K562 (cell line): ENCODE data around the gene HMGA1. TPM values are rescaled to one million over a fixed set of nuclear protein-coding genes. Genes with fewer than 3 reads are reported as not detected.

Experiments used
- ATAC-seq: fragments of 200-7000 bp; cut with Tn5 transposase; 3 replicates; pipeline ENCODE4 v1.9.1; 2020; ENCODE audit warnings: moderate library complexity
- BruUV-seq: library from RNA; stranded (reverse); fragments of 400-500 nt; replicated peaks from 2 replicates; lab custom pipeline; 2021; lab: Mats Ljungman, UMichigan
- CTCF ChIA-PET: fragments of 300-600 bp; formaldehyde crosslinking; extraction: SDS; loops from one replicate; lab custom pipeline; 2021; ENCODE audit warnings: low intra/inter-chr PET ratio; lab: Yijun Ruan, JAX
- POLR2A ChIA-PET: fragments of 300-600, 350-650 bp; sonication (Branson Sonifier 250); formaldehyde crosslinking; extraction: SDS; loops from one replicate; lab custom pipeline; 2021; ENCODE audit warnings: antibody characterized with exemption, inconsistent platforms; lab: Yijun Ruan, JAX
- DNase-seq, 4 experiments: peaks; one replicate each; pipeline versions ENCODE4 v3.0.0 to v3.0.0-alpha.2; 2011 to 2018; ENCODE audit warnings: low spot score in 3 of 4, mixed read lengths in 3 of 4; ENCODE audit errors: extremely low read depth in 1 of 4
- FAIRE-seq: peaks from 2 replicates; lab custom pipeline; 2011; peaks lifted over from hg19 to GRCh38; lab: Jason Lieb, UNC
- H2AFZ ChIP-seq: 2 replicates; pipeline ENCODE4 v1.6.0; 2011; ENCODE audit warnings: low read depth, low read length, control low read depth, inconsistent platforms
- H3K27ac ChIP-seq: fragments of 200-600 bp; 3 replicates; pipeline ENCODE4 v1.8.0; 2011; ENCODE audit warnings: low read depth, mild to moderate bottlenecking, control low read depth, inconsistent platforms, low read length, moderate library complexity, mixed read lengths; ENCODE audit errors: extremely low read depth
- H3K27me3 ChIP-seq, 2 experiments: fragments of 300-600 bp in 1 of 2; 2 replicates in 1 of 2; 3 replicates in 1 of 2; pipeline versions ENCODE4 v1.6.0 to v1.8.0; 2011; ENCODE audit warnings: inconsistent platforms in 2 of 2, low read length in 2 of 2, mild to moderate bottlenecking in 1 of 2, mixed read lengths in 1 of 2, moderate library complexity in 1 of 2; ENCODE audit not compliant: control insufficient read depth in 2 of 2, insufficient read depth in 2 of 2
- H3K36me3 ChIP-seq: fragments of 300-600 bp; 3 replicates; pipeline ENCODE4 v1.8.0; 2011; ENCODE audit warnings: mild to moderate bottlenecking, low read length, inconsistent platforms; ENCODE audit not compliant: control insufficient read depth, insufficient read depth
- H3K4me1 ChIP-seq, 2 experiments: fragments of 200-600 bp in 1 of 2; replicated peaks in 1 of 2; 2 replicates in 1 of 2; 3 replicates in 1 of 2; pipeline versions ENCODE4 v1.5.1 to v1.8.0; 2011; ENCODE audit warnings: inconsistent platforms in 2 of 2, low read length in 2 of 2, mild to moderate bottlenecking in 1 of 2, mixed read lengths in 1 of 2, moderate library complexity in 1 of 2; ENCODE audit not compliant: control insufficient read depth in 2 of 2, insufficient read depth in 2 of 2
- H3K4me2 ChIP-seq: 2 replicates; pipeline ENCODE4 v1.6.1; 2011; ENCODE audit warnings: low read length, control low read depth, inconsistent platforms, mixed read lengths; ENCODE audit not compliant: insufficient read depth
- H3K4me3 ChIP-seq: fragments of 200-600 bp; sonication (generic), shearing (Covaris generic); 2 replicates; pipeline ENCODE4 v1.5.1; 2016; ENCODE audit warnings: control low read depth, inconsistent platforms
- H3K79me2 ChIP-seq: fragments of 200-600 bp; 3 replicates; pipeline ENCODE4 v1.8.0; 2011; ENCODE audit warnings: low read length, inconsistent platforms; ENCODE audit not compliant: control insufficient read depth, insufficient read depth
- H3K9ac ChIP-seq, 2 experiments: 2 replicates each; pipeline versions ENCODE4 v1.6.0 to v1.6.1; 2011; ENCODE audit warnings: low read depth in 2 of 2, low read length in 2 of 2, control low read depth in 1 of 2, inconsistent platforms in 1 of 2, mild to moderate bottlenecking in 1 of 2, mixed read lengths in 1 of 2; ENCODE audit not compliant: insufficient read depth in 1 of 2
- H3K9me1 ChIP-seq: one replicate; pipeline ENCODE4 v1.6.0; 2011; ENCODE audit warnings: inconsistent platforms, mild to moderate bottlenecking, low read length, moderate library complexity; ENCODE audit not compliant: control insufficient read depth, insufficient read depth
- H3K9me3 ChIP-seq: replicated peaks from 2 replicates; pipeline ENCODE4 v1.5.1; 2011; ENCODE audit warnings: low read depth, low read length, inconsistent platforms; ENCODE audit not compliant: control insufficient read depth, insufficient read depth
- H4K20me1 ChIP-seq: replicated peaks from 2 replicates; pipeline ENCODE4 v1.6.1; 2011; ENCODE audit warnings: low read length, inconsistent platforms, mixed read lengths; ENCODE audit not compliant: control insufficient read depth, insufficient read depth
- BRF2 ChIP-seq: IDR thresholded peaks from 3 replicates; pipeline ENCODE4 v1.6.1; 2011; ENCODE audit warnings: borderline replicate concordance, mild to moderate bottlenecking; ENCODE audit not compliant: insufficient read length, insufficient read depth
- C11orf30 ChIP-seq: fragments of 450-650 bp; IDR thresholded peaks from 2 replicates; pipeline ENCODE4 v1.6.1; 2016; ENCODE audit warnings: low read depth, mild to moderate bottlenecking
- CBX3 ChIP-seq, 2 experiments: IDR thresholded peaks; 1 replicate in 1 of 2; 2 replicates in 1 of 2; pipeline ENCODE4 v1.6.1; 2012; ENCODE audit warnings: inconsistent platforms in 2 of 2, low read length in 2 of 2, borderline replicate concordance in 1 of 2, control low read depth in 1 of 2
- CC2D1A ChIP-seq: fragments of 450-650 bp; IDR thresholded peaks from 2 replicates; pipeline ENCODE4 v1.6.1; 2017; ENCODE audit warnings: mild to moderate bottlenecking
- FOXP4 ChIP-seq: sonication (generic); formaldehyde crosslinking; IDR thresholded peaks from 2 replicates; pipeline ENCODE4 v1.8.0; 2022; ENCODE audit warnings: mild to moderate bottlenecking, missing genetic modification reagents, borderline replicate concordance
- GATAD2B ChIP-seq: fragments of 450-650 bp; IDR thresholded peaks from 2 replicates; pipeline ENCODE4 v1.6.1; 2017; ENCODE audit warnings: mild to moderate bottlenecking, borderline replicate concordance
- MAFF ChIP-seq: IDR thresholded peaks from 2 replicates; pipeline ENCODE4 v1.6.1; 2012; ENCODE audit warnings: low read length, improper control_type of control experiment
- MAFG ChIP-seq: fragments of 450-650 bp; conservative IDR thresholded peaks from 2 replicates; pipeline ENCODE4 v1.6.1; 2016; ENCODE audit warnings: missing genetic modification characterization, missing compliant biosample characterization
- NFE2L1 ChIP-seq: fragments of 450-650 bp; IDR thresholded peaks from 2 replicates; pipeline ENCODE4 v1.6.1; 2016; ENCODE audit warnings: missing genetic modification characterization, low read depth, mild to moderate bottlenecking, missing compliant biosample characterization, moderate library complexity, borderline replicate concordance
- RAD21 ChIP-seq, 2 experiments: fragments of 250-450 bp in 1 of 2; fragments of 450-650 bp in 1 of 2; sonication (Bioruptor Pico) in 1 of 2; formaldehyde crosslinking in 1 of 2; IDR thresholded peaks in 1 of 2; conservative IDR thresholded peaks in 1 of 2; 2 replicates each; pipeline versions ENCODE4 v1.4.0 to v1.8.0; 2020 to 2022; ENCODE audit warnings: mild to moderate bottlenecking in 2 of 2, moderate library complexity in 1 of 2
- RHOXF2B ChIP-seq: fragments of 250-450 bp; sonication (Bioruptor Pico); conservative IDR thresholded peaks from 2 replicates; pipeline ENCODE4 v1.5.1; 2021
- SMARCA4 ChIP-seq: fragments of 450-650 bp; IDR thresholded peaks from 2 replicates; pipeline ENCODE4 v1.6.1; 2016
- TRIM24 ChIP-seq, 2 experiments: fragments of 450-650 bp; IDR thresholded peaks; 2 replicates each; pipeline ENCODE4 v1.6.1; 2016
- TRIM28 ChIP-seq: fragments of 450-650 bp; IDR thresholded peaks from 2 replicates; pipeline ENCODE4 v1.6.1; 2017
- XRCC3 ChIP-seq: fragments of 450-650 bp; IDR thresholded peaks from 2 replicates; pipeline ENCODE4 v1.6.1; 2017; ENCODE audit warnings: mild to moderate bottlenecking, moderate library complexity
- ZNF165 ChIP-seq: fragments of 250-450 bp; sonication (Bioruptor Pico); IDR thresholded peaks from 2 replicates; pipeline ENCODE4 v1.4.0; 2020; ENCODE audit warnings: borderline replicate concordance
- ZNF316 ChIP-seq: fragments of 450-650 bp; IDR thresholded peaks from 2 replicates; pipeline ENCODE4 v1.6.1; 2016
- ZNF766 ChIP-seq: fragments of 200-800 bp; sonication (Bioruptor generic); conservative IDR thresholded peaks from 2 replicates; pipeline ENCODE4 v1.6.1; 2016; ENCODE audit warnings: missing genetic modification characterization, missing compliant biosample characterization
- WGBS: fragments of 100-300 bp; shearing (Covaris generic); methylation state at CpG from one replicate; pipeline ENCODE4 v1.1.6; 2016; ENCODE audit warnings: low coverage, mixed read lengths; ENCODE audit not compliant: insufficient coverage; ENCODE audit errors: missing lambda C conversion rate; 5-methylcytosine and 5-hydroxymethylcytosine counted together
- in situ Hi-C: fragments of 300-500 bp; cut with MboI; formaldehyde crosslinking; loops from 4 replicates; pipeline ENCODE4 v1.15.0; 2018; ENCODE audit warnings: inconsistent platforms, mixed read lengths
- intact Hi-C: fragments of 100-400 bp; cut with micrococcal nuclease; formaldehyde crosslinking; loops from 2 replicates; pipeline ENCODE4 v1.14.2; 2022
- polyA plus RNA-seq, 8 experiments: library from polyadenylated mRNA; depleted of rRNA in 4 of 8; stranded (reverse) in 5 of 8; unstranded in 3 of 8; fragments of >200 nt; fragmentation: Nextera tagmentation in 2 of 8; fragmentation: Illumina TruSeq in 1 of 8; extraction: Ambion mirVana in 2 of 8; extraction: Trizol in 1 of 8; gene quantifications; 2 replicates each; pipeline versions ENCODE4 v1.2.1 to v1.2.3, GENCODE V29; 2011 to 2014; ENCODE audit warnings: inconsistent platforms in 1 of 8, missing spikeins in 1 of 8
- total RNA-seq, 7 experiments: library from RNA; depleted of rRNA in 6 of 7; stranded (reverse); fragments of >200 nt in 6 of 7; fragmentation: Illumina TruSeq in 2 of 7; extraction: Trizol in 2 of 7; gene quantifications; 2 replicates each; pipeline versions ENCODE4 v1.2.1 to v1.2.3, GENCODE V29; 2011 to 2021; ENCODE audit warnings: low replicate concordance in 1 of 7

The HMGA1 gene
- total and polyA plus RNA-seq, 9 of the 15 experiments (the other 6 are each of a cell fraction or from before 2014, with no cell fraction given), result 27.8 to 1,947 (median 594) TPM

GRCh38 chr6:34252395-34252794 is 15.7 kb downstream of the HMGA1 start (continued):
- 0 out of 4 replicates have a peak, but pooled peaks of 1 of the 2 experiments have one; percentile 10 for TF ChIP-seq RAD21 (CRISPR knock-in tag; conservative IDR thresholded peaks at IDR 0.05 in 1 of 2, IDR thresholded peaks at IDR 0.05 in 1 of 2)
- TF ChIP-seq SMARCA4, result peak; percentile 67; the same call in 1 of the 2 replicates
- TF ChIP-seq, all 486 proteins: peak for 19; not testable (repeated sequence) for 467

- ATAC-seq (no peak), FAIRE-seq (no peak), DNase-seq (no peak)
- Histone ChIP-seq H3K4me2 (no peak overlapping the region), H3K27ac (no peak overlapping the region), H3K79me2 (no peaks in the 10 kb centered on the region), H4K20me1 (no peaks in the 10 kb centered on the region), H3K9me3 (peaks cover 12% of the 10 kb centered on the region), H3K36me3 (no peaks in the 10 kb centered on the region), H3K27me3 (no peaks in the 10 kb centered on the region), H3K9me1 (no peaks in the 10 kb centered on the region), H3K4me1 (no peaks in the 10 kb centered on the region; a peak in 1 of 5 replicates), H3K9ac (no peak overlapping the region), H2AFZ (no peak overlapping the region), H3K4me3 (no peak overlapping the region)
- WGBS, result 82% methylated on average over 6 of the region's 6 CpGs
- intact Hi-C loops (no loop called here), in situ Hi-C loops (no loop called here)
- ChIA-PET POLR2A (no interaction called here), CTCF (no interaction called here)
- no TSS peak for BruUV-seq
- TF ChIP-seq CBX3 (IDR thresholded peaks at IDR 0.05; ENCODE audit: borderline replicate concordance in 1 of 2, low read length in 2 of 2) (peak in 1 of 2 experiments; percentile 92; a peak in 1 of 3 replicates), C11orf30 (peak; percentile 56), BRF2 (no peak), RHOXF2B (CRISPR knock-in tag) (no peak), FOXP4 (CRISPR knock-in tag) (no peak), MAFG (tag) (peak; percentile 75), MAFF (peak; percentile 45), CC2D1A (peak; percentile 67; the same call in 1 of the 2 replicates), ZNF165 (CRISPR knock-in tag) (no peak), GATAD2B (no peak), TRIM24 (IDR thresholded peaks at IDR 0.05) (peak; percentile 83 to 88), NFE2L1 (tag) (peak; percentile 31; the same call in 1 of the 2 replicates), XRCC3 (0 out of 2 replicates have a peak, but pooled peaks have one; percentile 40), ZNF316 (peak; percentile 89), TRIM28 (peak; percentile 70; the same call in 1 of the 2 replicates), ZNF766 (CRISPR knock-in tag) (peak; percentile 84; the same call in 1 of the 2 replicates)
Observed at GRCh38 chr6:34259529-34260069, 22.9 kb downstream of the HMGA1 start.
